Fibroblast of pulmonary artery (primary cell): ENCODE results near the gene FANCC.
A peak's percentile ranks its signal among the peaks of the same experiment; 100 is the strongest.

Source experiments
- DNase-seq: peaks from one replicate; pipeline ENCODE4 v3.0.0-alpha.2; 2010; ENCODE audit warnings: low read depth
- H3K4me3 ChIP-seq: replicated peaks from 2 replicates; pipeline ENCODE4 v1.5.1; 2011; ENCODE audit warnings: low read depth, mild to moderate bottlenecking, control low read depth, low read length, moderate library complexity
- TF ChIP-seq, protein P1 (sequence below): IDR thresholded peaks from 2 replicates; pipeline ENCODE4 v1.5.1; 2011; ENCODE audit warnings: mild to moderate bottlenecking, control low read depth, low read length, inconsistent platforms; ENCODE audit errors: missing control alignments

The FANCC gene

GRCh38 chr9:95055851-95056551, 261.5 kb downstream of the FANCC start:
- H3K4me3 ChIP-seq = no peak overlapping the region
- DNase-seq = peak; percentile 73
- TF ChIP-seq, protein P1, sequence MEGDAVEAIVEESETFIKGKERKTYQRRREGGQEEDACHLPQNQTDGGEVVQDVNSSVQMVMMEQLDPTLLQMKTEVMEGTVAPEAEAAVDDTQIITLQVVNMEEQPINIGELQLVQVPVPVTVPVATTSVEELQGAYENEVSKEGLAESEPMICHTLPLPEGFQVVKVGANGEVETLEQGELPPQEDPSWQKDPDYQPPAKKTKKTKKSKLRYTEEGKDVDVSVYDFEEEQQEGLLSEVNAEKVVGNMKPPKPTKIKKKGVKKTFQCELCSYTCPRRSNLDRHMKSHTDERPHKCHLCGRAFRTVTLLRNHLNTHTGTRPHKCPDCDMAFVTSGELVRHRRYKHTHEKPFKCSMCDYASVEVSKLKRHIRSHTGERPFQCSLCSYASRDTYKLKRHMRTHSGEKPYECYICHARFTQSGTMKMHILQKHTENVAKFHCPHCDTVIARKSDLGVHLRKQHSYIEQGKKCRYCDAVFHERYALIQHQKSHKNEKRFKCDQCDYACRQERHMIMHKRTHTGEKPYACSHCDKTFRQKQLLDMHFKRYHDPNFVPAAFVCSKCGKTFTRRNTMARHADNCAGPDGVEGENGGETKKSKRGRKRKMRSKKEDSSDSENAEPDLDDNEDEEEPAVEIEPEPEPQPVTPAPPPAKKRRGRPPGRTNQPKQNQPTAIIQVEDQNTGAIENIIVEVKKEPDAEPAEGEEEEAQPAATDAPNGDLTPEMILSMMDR = no peak

DNA sequence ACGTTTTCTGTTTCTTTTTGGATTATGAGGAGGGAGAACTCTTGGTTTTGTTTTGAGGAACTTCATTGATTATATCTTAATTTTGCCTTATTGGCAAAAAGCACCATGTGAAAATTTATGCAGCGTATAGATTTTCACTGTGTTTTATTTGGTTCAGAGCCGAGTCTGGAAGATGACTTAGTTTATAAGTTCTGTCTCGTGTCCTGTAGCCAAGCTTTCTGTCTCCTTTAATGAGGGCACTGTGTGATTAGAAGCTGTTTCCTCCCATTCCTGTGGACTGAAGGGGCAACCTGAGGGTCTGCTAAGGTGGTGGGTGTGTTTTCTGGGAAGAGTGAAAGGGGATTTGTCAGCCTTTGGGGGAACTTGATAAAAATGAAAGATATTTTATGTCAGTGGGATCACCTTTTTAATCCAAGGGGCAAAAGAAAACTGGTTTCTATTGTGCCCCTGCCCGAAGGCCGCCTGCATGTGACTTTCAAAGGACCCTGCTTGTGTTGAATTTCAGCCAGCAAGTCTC, 262.1 kb downstream of the FANCC start:
- no peak overlapping the region for H3K4me3 ChIP-seq
- DNase-seq = no peak
- TF ChIP-seq, protein P1 = no peak

DNA sequence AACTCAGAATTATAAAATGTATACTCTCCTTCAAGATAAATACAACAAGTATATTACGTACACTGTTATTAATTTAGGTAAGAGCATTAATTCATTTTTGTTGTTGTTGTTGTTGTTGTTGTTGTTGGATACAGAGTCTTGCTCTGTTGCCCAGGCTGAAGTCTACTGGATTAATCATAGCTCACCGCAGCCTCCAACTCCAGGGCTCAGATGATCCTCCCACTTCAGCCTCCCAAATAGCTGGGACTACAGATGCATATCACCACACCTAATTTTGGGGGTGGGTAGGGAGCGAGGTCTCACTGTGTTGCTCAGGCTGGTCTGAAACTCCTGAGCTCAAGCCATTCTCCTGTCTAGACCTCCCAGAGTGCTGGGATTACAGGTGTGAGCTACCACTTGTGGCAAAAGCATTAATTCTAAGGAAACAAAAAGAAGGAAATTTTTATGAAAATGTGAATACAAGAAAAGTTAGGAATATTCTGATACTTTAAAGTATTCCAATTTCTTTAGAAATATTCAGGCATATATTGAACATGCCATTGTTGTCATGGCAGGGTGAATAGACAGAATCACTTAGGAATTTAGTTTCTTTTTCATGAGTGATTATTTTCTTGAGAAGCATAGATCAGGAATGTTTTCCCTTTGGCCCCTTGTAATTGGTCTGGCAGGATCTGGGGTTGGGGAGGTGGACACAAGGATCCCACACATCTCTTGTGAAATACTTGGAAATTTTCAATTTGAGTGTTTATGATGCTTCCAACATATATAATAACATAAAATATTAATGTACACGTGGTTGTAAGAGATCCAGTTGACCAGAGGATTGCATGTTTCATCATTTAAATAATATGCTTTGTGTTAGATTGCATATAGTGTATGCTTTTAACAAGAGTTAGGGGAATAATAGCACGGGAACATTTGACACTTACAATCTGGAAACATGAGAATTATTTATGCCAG, 263.6 kb downstream of the FANCC start:
- H3K4me3 ChIP-seq = no peak overlapping the region
- TF ChIP-seq, protein P1 = no peak
- peak; percentile 38 for DNase-seq

DNA sequence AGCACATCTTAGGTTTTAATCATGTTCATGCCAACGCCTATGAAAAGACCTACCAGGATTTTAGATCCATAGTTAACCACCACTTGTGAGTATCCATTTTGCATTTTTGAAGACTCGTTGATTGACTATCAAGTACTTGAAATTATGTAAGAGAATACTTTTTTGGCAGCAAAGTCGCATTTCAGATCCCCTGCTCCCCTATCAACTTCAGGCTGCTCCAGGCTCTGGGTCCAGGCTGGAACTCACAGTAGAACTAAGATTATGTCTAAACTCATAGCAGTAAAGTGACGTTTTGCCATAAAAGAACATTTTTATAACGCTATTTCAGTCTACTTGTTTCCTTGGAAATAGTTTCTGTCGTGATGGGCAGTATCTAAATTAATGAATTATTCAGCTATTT, 267.7 kb downstream of the FANCC start:
- TF ChIP-seq, protein P1 = no peak
- H3K4me3 ChIP-seq = no peak overlapping the region
- DNase-seq = no peak
